HG03103 (cell line): ENCODE results near the gene SF3A1.

Experiments used
- ATAC-seq: cut with Tn5 transposase; IDR thresholded peaks from one replicate; pipeline ENCODE4 v1.9.1; 2021; ENCODE audit warnings: low read depth; ENCODE audit not compliant: unreplicated experiment

The SF3A1 gene

DNA sequence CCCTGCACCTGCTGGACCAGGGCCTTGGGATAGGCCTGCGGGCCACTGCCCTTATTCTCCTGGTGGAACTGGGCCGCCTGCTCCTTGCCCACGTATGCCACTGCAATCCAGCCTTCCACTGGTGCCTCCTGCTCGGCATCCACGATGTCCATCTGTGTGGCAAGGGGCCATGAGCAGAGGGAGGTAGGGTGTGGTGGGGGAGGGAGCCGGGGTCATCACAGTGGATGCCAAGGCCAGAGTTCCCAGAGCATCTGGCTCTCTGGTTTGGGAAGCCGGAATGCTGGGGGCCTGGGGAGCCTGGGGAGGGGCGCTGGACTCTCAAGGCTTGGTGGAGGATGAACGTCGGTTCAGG lies 29.9 kb upstream of the SF3A1 start:
- no peak for ATAC-seq

DNA sequence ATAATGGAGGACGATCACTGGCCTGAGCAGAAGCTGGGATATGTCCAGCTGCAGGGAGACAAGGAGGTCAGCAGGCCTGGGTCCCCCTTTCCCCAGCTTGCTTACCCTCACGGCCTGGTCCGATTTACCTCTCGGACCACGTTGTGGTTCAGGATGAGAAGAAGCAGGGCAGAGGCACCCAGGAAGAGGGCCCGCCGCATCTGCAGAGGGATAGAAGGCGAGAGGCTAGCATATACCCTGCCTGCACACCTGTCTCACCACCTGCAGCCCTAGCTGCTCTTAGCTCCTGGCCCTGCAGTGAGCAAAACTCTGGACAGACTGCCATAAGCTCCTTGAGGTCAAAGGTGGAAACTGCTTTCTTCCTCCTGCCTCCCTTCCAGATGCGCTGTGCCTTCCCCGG lies 29.2 kb upstream of the SF3A1 start:
- no peak for ATAC-seq

- no peak for ATAC-seq
Observed at GRCh38 chr22:30383061-30383460, 26.4 kb upstream of the SF3A1 start.

GRCh38 chr22:30382340-30382739 lies 25.6 kb upstream of the SF3A1 start:
- no peak for ATAC-seq

DNA sequence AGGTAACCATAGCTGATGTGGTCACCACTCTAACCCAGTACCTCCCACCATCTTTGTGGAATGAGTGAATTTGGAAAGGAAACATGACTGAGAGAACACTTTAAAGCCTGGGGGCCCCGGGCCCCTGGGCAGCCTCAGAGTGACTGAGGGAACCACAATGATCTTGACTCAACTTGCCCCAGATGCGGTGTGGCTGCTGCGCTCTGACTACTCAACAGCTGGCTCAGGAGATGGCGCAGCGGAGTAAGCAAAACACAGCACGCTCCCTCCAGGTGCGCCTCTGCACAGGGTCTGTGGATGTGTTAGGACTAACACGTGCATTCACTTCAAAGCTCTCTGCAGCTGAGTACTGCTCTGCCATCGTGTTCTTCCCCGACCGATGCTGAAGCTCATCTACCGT lies 24.6 kb upstream of the SF3A1 start:
- ATAC-seq, result no peak

DNA sequence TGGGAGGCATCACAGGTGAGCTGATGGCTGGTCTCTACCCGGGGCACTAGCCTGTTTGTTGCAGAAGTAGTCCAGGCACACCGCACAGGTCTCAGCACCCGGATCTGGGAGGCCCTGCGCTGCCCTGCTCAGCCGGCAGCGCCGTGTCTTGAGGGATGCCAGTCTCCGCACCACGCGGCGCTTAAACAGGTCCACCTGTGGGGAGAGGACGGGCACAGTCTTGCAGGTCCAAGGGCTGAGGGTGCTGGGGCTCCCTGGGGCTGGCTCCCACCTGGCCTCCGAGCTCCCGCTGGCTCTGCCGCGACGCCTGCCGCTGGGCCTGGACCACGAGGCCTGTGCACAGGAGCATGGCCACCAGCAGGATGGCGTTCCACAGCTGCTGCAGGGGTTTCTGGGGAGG lies 23.3 kb upstream of the SF3A1 start:
- no peak for ATAC-seq

GRCh38 chr22:30375312-30375849 lies 18.7 kb upstream of the SF3A1 start:
- no peak for ATAC-seq

- no peak for ATAC-seq
Observed at GRCh38 chr22:30373331-30374325, 16.9 kb upstream of the SF3A1 start.

DNA sequence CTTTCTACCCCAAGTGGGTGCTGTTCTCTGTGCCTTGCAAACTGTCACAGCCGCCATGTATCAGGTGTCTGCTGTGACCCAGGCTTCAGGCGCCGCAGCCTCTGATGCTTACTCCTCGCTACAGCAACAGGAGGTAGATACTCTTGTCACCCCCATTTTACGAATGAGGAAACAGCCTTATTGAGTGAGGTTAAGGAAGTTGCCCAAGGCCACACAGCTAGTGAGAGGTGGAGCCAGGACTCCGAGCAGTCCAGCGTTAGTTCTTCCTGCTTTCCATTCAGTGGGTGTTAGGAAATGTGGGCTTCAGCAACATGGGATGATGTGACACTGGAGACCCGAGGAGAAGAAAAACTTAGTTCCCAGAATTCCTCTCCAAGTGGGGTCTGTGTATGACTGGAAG lies 16.2 kb upstream of the SF3A1 start:
- no peak for ATAC-seq

- no peak for ATAC-seq
Observed at GRCh38 chr22:30371981-30372380, 15.3 kb upstream of the SF3A1 start.

- no peak for ATAC-seq
Observed at GRCh38 chr22:30371321-30371720, 14.6 kb upstream of the SF3A1 start.

DNA sequence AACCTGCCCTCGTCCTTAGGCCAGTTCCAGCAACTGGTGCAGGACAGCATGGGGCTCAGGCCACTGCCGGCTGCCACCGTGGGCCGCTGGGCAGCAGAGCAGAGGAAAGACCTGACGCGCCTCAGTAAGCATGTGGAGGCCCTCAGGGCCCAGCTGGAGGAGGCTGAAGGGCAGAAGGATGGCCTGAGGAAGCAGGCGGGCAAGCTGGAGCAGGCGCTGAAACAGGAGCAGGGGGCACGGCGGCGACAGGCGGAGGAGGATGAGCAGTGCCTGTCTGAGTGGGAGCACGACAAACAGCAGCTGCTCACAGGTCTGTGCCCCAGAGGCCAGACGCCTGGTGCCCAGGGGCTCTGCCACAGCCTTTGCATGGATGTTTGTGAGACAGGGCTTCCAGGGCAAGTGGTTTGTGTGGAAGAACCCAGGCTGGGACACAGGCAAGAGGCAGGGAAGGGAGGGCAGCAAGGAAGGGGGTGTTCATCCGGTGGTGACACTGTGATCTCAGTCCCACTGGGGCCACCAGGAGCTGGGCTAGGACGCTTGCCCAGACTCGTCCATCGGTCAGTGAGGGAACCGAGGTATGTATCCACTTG lies 14.0 kb upstream of the SF3A1 start:
- no peak for ATAC-seq

GRCh38 chr22:30368420-30368819 lies 11.7 kb upstream of the SF3A1 start:
- ATAC-seq, result no peak

GRCh38 chr22:30365891-30366290 lies 9.2 kb upstream of the SF3A1 start:
- no peak for ATAC-seq

- no peak for ATAC-seq
Observed at GRCh38 chr22:30362651-30363281, 6.1 kb upstream of the SF3A1 start.

DNA sequence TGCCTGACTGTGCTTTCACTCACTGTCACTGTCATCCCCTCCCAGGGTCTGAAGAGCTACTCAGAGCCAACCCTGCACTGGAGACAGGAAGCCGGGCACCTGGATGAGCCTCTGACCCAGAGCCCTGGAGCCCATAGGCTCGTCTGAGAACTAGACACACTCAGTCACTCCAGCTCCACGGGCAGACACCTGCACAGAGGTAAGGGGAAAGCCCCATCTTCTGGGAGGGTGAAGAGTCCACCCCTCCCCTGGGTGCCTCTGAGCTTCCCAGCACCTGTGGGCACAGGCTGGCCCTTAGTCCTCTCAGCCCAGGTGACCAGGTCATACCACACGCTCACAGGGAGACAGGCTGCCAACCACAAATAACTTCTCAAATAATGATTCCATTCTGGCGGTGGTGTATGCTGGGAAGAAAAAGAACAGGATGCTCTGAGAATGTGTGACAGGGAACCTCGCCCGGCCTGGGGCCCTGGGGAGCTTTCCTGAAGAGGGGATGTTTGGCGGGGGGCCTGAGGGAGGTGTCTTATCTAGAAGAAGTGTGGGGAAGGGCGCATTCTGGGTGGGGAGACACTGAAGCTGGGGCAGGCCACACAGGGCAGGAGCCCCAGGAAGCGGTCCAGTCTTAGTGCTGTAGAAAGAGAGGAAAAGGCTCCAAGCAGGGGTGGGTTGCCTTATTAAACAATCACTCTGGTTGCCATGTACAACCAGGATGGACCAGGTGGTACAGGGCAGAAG lies 5.4 kb upstream of the SF3A1 start:
- ATAC-seq, result no peak

DNA sequence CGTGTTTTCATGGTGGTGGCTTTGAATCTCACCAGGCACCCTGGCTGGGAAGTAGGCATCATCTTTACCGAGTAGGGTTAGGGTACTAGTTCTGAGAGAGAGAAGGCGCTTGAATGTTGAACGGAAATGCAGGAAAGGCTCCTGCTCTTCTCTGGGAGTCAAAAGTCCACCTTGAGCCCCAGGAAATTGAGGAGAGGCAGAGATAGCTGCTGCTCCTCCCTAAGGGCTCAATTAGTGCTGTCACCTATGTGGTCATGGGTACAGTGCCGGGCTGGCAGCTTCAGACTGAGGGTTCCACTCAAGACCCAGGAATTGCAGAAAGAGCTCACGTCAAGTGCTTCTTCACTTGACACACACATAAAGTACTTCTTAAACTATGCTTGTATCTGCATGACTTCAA lies 1.8 kb upstream of the SF3A1 start:
- no peak for ATAC-seq

DNA sequence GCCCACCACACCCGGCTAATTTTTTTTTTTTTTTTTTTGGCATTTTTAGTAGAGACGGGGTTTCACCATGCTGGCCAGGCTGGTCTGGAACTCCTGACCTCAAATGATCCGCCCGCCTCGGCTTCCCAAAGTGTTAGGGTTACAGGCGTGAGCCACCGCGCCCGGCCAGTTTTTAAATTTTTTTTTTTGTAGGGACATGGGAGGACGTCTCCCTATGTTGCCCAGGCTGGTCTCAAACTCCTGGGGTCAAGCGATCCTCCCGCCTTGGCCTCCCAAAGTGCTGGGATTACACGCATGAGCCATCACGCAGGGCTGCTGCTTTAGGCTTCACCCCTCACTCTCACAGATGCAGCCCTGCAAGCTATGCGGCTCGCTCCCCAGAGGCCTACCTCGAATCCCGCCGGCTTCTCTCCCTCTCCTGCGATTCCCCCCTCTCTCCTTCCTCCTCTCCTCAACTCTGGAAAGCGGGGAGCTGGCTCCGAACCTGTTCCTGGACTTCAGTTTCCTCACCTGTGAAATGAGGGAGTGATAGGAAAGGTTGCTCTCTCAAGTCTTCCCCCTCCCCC lies 1.0 kb upstream of the SF3A1 start:
- no peak for ATAC-seq

- ATAC-seq, result no peak
Observed at GRCh38 chr22:30357236-30357570, 509 bp upstream of the SF3A1 start.

GRCh38 chr22:30354644-30355043 lies 2.0 kb downstream of the SF3A1 start:
- ATAC-seq, result no peak

- ATAC-seq, result no peak
Observed at GRCh38 chr22:30351226-30351625, 5.5 kb downstream of the SF3A1 start.
